GM19240 (cell line): ENCODE results near the gene TMEM135.
"Not testable (repeated sequence)": the region's sequence is repeated elsewhere in the genome, so short reads cannot be mapped to it uniquely, and the experiment has no call there.

ENCODE experiments used
- DNase-seq: peaks from one replicate; pipeline ENCODE4 v3.0.0; 2011; ENCODE audit warnings: low spot score; ENCODE audit not compliant: insufficient read length

The TMEM135 gene

GRCh38 chr11:87020336-87020735 lies 17.4 kb upstream of the TMEM135 start:
- no peak for DNase-seq

GRCh38 chr11:87020764-87021365 lies 16.9 kb upstream of the TMEM135 start:
- no peak for DNase-seq

- DNase-seq, result no peak
Measured at GRCh38 chr11:87022254-87022653, 15.5 kb upstream of the TMEM135 start.

- no peak for DNase-seq
Measured at GRCh38 chr11:87022738-87023137, 15.0 kb upstream of the TMEM135 start.

GRCh38 chr11:87026415-87026814 lies 11.3 kb upstream of the TMEM135 start:
- DNase-seq, result not testable (repeated sequence)

- DNase-seq, result no peak
Measured at GRCh38 chr11:87030458-87031054, 7.2 kb upstream of the TMEM135 start.

GRCh38 chr11:87031433-87032170 lies 6.1 kb upstream of the TMEM135 start:
- no peak for DNase-seq

- DNase-seq, result no peak
Measured at GRCh38 chr11:87033561-87033960, 4.2 kb upstream of the TMEM135 start.

- DNase-seq, result no peak
Measured at GRCh38 chr11:87035976-87036583, 1.7 kb upstream of the TMEM135 start.

GRCh38 chr11:87036756-87037449 lies 831 bp upstream of the TMEM135 start:
- DNase-seq, result no peak

GRCh38 chr11:87038235-87038977 lies 672 bp downstream of the TMEM135 start:
- DNase-seq, result no peak

- no peak for DNase-seq
Measured at GRCh38 chr11:87039371-87039770, 1.6 kb downstream of the TMEM135 start.

- DNase-seq, result no peak
Measured at GRCh38 chr11:87043894-87044293, 6.2 kb downstream of the TMEM135 start.

GRCh38 chr11:87046824-87047223 lies 9.1 kb downstream of the TMEM135 start:
- DNase-seq, result no peak

- DNase-seq, result no peak
Measured at GRCh38 chr11:87056091-87056490, 18.4 kb downstream of the TMEM135 start.

GRCh38 chr11:87057749-87058148 lies 20.0 kb downstream of the TMEM135 start:
- DNase-seq, result no peak

GRCh38 chr11:87059596-87060390 lies 22.1 kb downstream of the TMEM135 start:
- no peak for DNase-seq

GRCh38 chr11:87061766-87062165 lies 24.0 kb downstream of the TMEM135 start:
- DNase-seq, result no peak

GRCh38 chr11:87063982-87064381 lies 26.2 kb downstream of the TMEM135 start:
- DNase-seq, result no peak

GRCh38 chr11:87072787-87073186 lies 35.1 kb downstream of the TMEM135 start:
- DNase-seq, result no peak
